Neural progenitor cell (in vitro differentiated cells): Measurements from ENCODE around the gene ADAM8. TPM values are rescaled to one million over a fixed set of nuclear protein-coding genes. Genes with fewer than 3 reads are reported as not detected.

Source experiments
- DNase-seq: peaks from one replicate; pipeline ENCODE4 v3.0.0-alpha.2; 2016; ENCODE audit warnings: low spot score
- H2AFZ ChIP-seq: fragments of 200-600 bp; sonication (generic); replicated peaks from 2 replicates; pipeline ENCODE4 v1.6.1; 2016; ENCODE audit warnings: antibody characterized with exemption
- H3F3A ChIP-seq: fragments of 200-600 bp; sonication (generic); 2 replicates; pipeline ENCODE4 v1.6.1; 2016; ENCODE audit warnings: antibody characterized with exemption, low read depth
- H3K27ac ChIP-seq: fragments of 200-600 bp; sonication (generic); 2 replicates; pipeline ENCODE4 v1.5.1; 2016; ENCODE audit warnings: mild to moderate bottlenecking
- H3K27me3 ChIP-seq: fragments of 200-600 bp; sonication (generic); 2 replicates; pipeline ENCODE4 v1.6.1; 2016; ENCODE audit warnings: mild to moderate bottlenecking, moderate library complexity
- H3K36me3 ChIP-seq: fragments of 200-600 bp; sonication (generic); 2 replicates; pipeline ENCODE4 v1.5.1; 2016
- H3K4me1 ChIP-seq: fragments of 200-600 bp; sonication (generic); 2 replicates; pipeline ENCODE4 v1.6.1; 2016; ENCODE audit warnings: mixed run types
- H3K4me2 ChIP-seq: fragments of 200-600 bp; sonication (generic); 2 replicates; pipeline ENCODE4 v1.6.1; 2016
- H3K4me3 ChIP-seq: fragments of 200-600 bp; sonication (generic); 2 replicates; pipeline ENCODE4 v1.5.1; 2016
- H3K79me2 ChIP-seq: fragments of 200-600 bp; sonication (generic); 2 replicates; pipeline ENCODE4 v1.6.1; 2016; ENCODE audit warnings: low read depth
- H3K9ac ChIP-seq: fragments of 200-600 bp; sonication (generic); 2 replicates; pipeline ENCODE4 v1.6.1; 2016
- H3K9me3 ChIP-seq: fragments of 200-600 bp; sonication (generic); 2 replicates; pipeline ENCODE4 v1.5.1; 2016; ENCODE audit warnings: low read depth
- H4K20me1 ChIP-seq: fragments of 200-600 bp; sonication (generic); 2 replicates; pipeline ENCODE4 v1.6.1; 2016; ENCODE audit warnings: low read depth
- H3K27ac Mint-ChIP-seq: 3 replicates; pipeline ENCODE4 v1.8.0; 2021; ENCODE audit warnings: mixed read lengths
- H3K27me3 Mint-ChIP-seq: 2 replicates; pipeline ENCODE4 v1.8.0; 2022; ENCODE audit warnings: low read depth, mild to moderate bottlenecking, inconsistent platforms, moderate library complexity, mixed read lengths; ENCODE audit not compliant: insufficient read depth
- H3K36me3 Mint-ChIP-seq: 3 replicates; pipeline ENCODE4 v1.8.0; 2021; ENCODE audit warnings: mixed read lengths
- H3K4me1 Mint-ChIP-seq: 3 replicates; pipeline ENCODE4 v1.8.0; 2021; ENCODE audit warnings: mixed read lengths
- H3K4me3 Mint-ChIP-seq: 3 replicates; pipeline ENCODE4 v1.8.0; 2021; ENCODE audit warnings: mild to moderate bottlenecking, moderate library complexity, mixed read lengths
- H3K9me3 Mint-ChIP-seq: 3 replicates; pipeline ENCODE4 v1.8.0; 2020; ENCODE audit warnings: mixed read lengths
- CTCF ChIP-seq: fragments of 200-600 bp; sonication (generic); IDR thresholded peaks from 2 replicates; pipeline ENCODE4 v1.5.1; 2017; ENCODE audit warnings: antibody characterized with exemption, mild to moderate bottlenecking
- EZH2 ChIP-seq: fragments of 200-600 bp; sonication (generic); IDR thresholded peaks from 2 replicates; pipeline ENCODE4 v1.6.1; 2017; ENCODE audit warnings: antibody characterized with exemption, mild to moderate bottlenecking, moderate library complexity
- EZH2phosphoT487 ChIP-seq: fragments of 200-600 bp; sonication (generic); IDR thresholded peaks from 2 replicates; pipeline ENCODE4 v1.6.1; 2017; ENCODE audit warnings: antibody characterized with exemption
- total RNA-seq: library from RNA; depleted of rRNA; stranded (reverse); fragments of >200 nt; gene quantifications from 2 replicates; pipeline ENCODE4 v1.2.3, GENCODE V29; 2015; ENCODE audit warnings: low replicate concordance

Gene ADAM8
- total RNA-seq: 3.2 and 3.3 TPM in 2 replicates

- H3F3A ChIP-seq: peaks cover 15% of the 10 kb centered on the region
- DNase-seq: peak; percentile 77
Measured at GRCh38 chr10:133276435-133277201, at the start of gene ADAM8. TSS of gene ADAM8 (minus strand) at chr10:133276868. CDS start at chr10:133276817, 51 bp downstream.

GRCh38 chr10:133326223-133326551 is 49.5 kb upstream of the ADAM8 start:
- Mint-ChIP-seq H3K4me1 (peaks cover 19% of the 10 kb centered on the region), H3K4me3 (peak overlapping the region; percentile 71), H3K36me3 (no peaks in the 10 kb centered on the region), H3K9me3 (peaks cover 6% of the 10 kb centered on the region), H3K27me3 (peaks cover 29% of the 10 kb centered on the region), H3K27ac (no peak overlapping the region)
- peak; percentile 8 for TF ChIP-seq EZH2
- no peak for TF ChIP-seq CTCF
- H2AFZ ChIP-seq: peak overlapping the region; percentile 93
- no peaks in the 10 kb centered on the region for H4K20me1 ChIP-seq
- peaks cover 21% of the 10 kb centered on the region for H3K4me1 ChIP-seq
- H3K27ac ChIP-seq: no peak overlapping the region
- peaks cover 15% of the 10 kb centered on the region for H3F3A ChIP-seq
- no peaks in the 10 kb centered on the region for H3K36me3 ChIP-seq
- peak overlapping the region; percentile 58 for H3K4me3 ChIP-seq
- H3K79me2 ChIP-seq: no peaks in the 10 kb centered on the region
- peak overlapping the region; percentile 86 for H3K4me2 ChIP-seq
- H3K27me3 ChIP-seq: peaks cover 62% of the 10 kb centered on the region
- no peak overlapping the region for H3K9ac ChIP-seq
- no peaks in the 10 kb centered on the region for H3K9me3 ChIP-seq
- DNase-seq: no peak

More at GRCh38 chr10:133276435-133277201, at the start of gene ADAM8:
- Histone ChIP-seq H4K20me1 (peaks cover 8% of the 10 kb centered on the region), H3K79me2 (no peaks in the 10 kb centered on the region), H3K27ac (no peak within 1 kb of the TSS), H3K27me3 (peaks cover 22% of the 10 kb centered on the region), H3K4me2 (peak within 1 kb of the TSS; percentile 85), H3K9ac (no peak within 1 kb of the TSS), H2AFZ (peak within 1 kb of the TSS; percentile 73), H3K36me3 (no peaks in the 10 kb centered on the region), H3K9me3 (no peaks in the 10 kb centered on the region), H3K4me3 (peak within 1 kb of the TSS; percentile 49), H3K4me1 (peaks cover 22% of the 10 kb centered on the region)
- H3K27me3 Mint-ChIP-seq: peaks cover 7% of the 10 kb centered on the region
- TF ChIP-seq CTCF: peak; percentile 18
- TF ChIP-seq EZH2: peak; percentile 68
- TF ChIP-seq EZH2phosphoT487: no peak
- no peaks in the 10 kb centered on the region for H3K36me3 Mint-ChIP-seq
- H3K27ac Mint-ChIP-seq: no peak within 1 kb of the TSS
- no peaks in the 10 kb centered on the region for H3K9me3 Mint-ChIP-seq
- H3K4me3 Mint-ChIP-seq: no peak within 1 kb of the TSS
- H3K4me1 Mint-ChIP-seq: peaks cover 2% of the 10 kb centered on the region

DNA sequence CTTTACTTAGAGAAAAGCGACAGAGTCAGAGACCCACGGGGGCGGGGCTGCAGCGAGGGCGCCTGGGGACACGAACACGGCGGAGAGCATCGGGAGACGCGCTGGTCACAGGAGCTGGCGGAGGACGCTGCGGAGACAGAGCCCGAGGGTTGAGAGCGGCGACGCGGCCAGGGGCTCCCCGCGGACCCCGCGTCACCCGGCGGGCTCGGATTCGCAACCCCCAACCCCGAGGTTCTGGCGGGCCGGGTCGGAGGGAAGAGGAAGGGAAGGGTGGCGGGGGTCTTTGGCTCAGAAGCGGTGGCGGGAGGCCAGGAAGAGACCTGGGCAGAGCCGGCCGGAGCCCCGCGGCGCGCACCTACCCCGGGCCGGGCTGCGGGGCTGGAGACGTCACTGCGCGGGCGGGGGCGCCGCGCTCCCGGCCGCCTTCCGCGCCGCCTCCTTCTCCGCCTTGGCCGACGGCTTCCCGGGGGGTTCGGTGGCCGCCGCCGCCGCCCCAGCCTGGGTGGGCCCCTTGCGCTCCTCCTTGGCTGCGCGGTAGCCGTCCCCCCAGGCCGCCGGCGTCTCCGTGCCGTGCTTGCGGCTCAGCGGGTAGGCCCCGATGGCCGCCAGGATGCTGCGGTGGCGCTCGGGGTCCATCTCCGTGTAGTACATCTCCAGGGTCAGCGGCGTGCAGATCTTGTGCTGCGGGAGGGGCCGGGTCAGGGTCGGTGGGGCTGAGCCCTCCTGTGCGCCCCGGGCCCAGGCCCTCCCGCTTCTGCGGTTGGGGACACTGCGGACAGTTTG is 49.0 kb upstream of the ADAM8 start:
- peak; percentile 54 for DNase-seq
- no peaks in the 10 kb centered on the region for H3K36me3 ChIP-seq
- no peaks in the 10 kb centered on the region for H4K20me1 ChIP-seq
- peak overlapping the region; percentile 86 for H3K4me2 ChIP-seq
- H3K9me3 Mint-ChIP-seq: peaks cover under 1% of the 10 kb centered on the region
- H3K36me3 Mint-ChIP-seq: no peaks in the 10 kb centered on the region
- H3K79me2 ChIP-seq: no peaks in the 10 kb centered on the region
- no peak overlapping the region for H3K9ac ChIP-seq
- TF ChIP-seq EZH2 (peak; percentile 80), CTCF (no peak), EZH2phosphoT487 (peak; percentile 76)
- H3K4me3 Mint-ChIP-seq: peak overlapping the region; percentile 83
- H3F3A ChIP-seq: peaks cover 15% of the 10 kb centered on the region
- H3K27ac ChIP-seq: no peak overlapping the region
- peaks cover 21% of the 10 kb centered on the region for H3K4me1 ChIP-seq
- H3K4me3 ChIP-seq: peak overlapping the region; percentile 58
- no peak overlapping the region for H3K27ac Mint-ChIP-seq
- peak overlapping the region; percentile 93 for H2AFZ ChIP-seq
- H3K27me3 ChIP-seq: peaks cover 56% of the 10 kb centered on the region
- H3K27me3 Mint-ChIP-seq: peaks cover 24% of the 10 kb centered on the region
- peaks cover 19% of the 10 kb centered on the region for H3K4me1 Mint-ChIP-seq
- H3K9me3 ChIP-seq: no peaks in the 10 kb centered on the region
